Smooth muscle cell (in vitro differentiated cells): Measurements from ENCODE around the gene MDM4. TPM values are rescaled to one million over a fixed set of nuclear protein-coding genes. Genes with fewer than 3 reads are reported as not detected.

Source experiments
- DNase-seq: peaks from one replicate; lab custom pipeline; 2025; ENCODE audit not compliant: unreplicated experiment; lab: John Stamatoyannopoulos, UW
- H2AFZ ChIP-seq: fragments of 200-600 bp; sonication (generic); 2 replicates; pipeline ENCODE4 v1.6.0; 2016; ENCODE audit warnings: antibody characterized with exemption, low read depth, mild to moderate bottlenecking
- H3F3A ChIP-seq: fragments of 200-600 bp; sonication (generic); 2 replicates; pipeline ENCODE4 v1.6.0; 2017; ENCODE audit warnings: antibody characterized with exemption, low read depth
- H3K27ac ChIP-seq: fragments of 200-600 bp; sonication (generic); 2 replicates; pipeline ENCODE4 v1.5.1; 2016; ENCODE audit warnings: low read depth, mild to moderate bottlenecking
- H3K27me3 ChIP-seq: fragments of 200-600 bp; sonication (generic); 2 replicates; pipeline ENCODE4 v1.6.1; 2016; ENCODE audit warnings: low read depth, mild to moderate bottlenecking
- H3K36me3 ChIP-seq: fragments of 200-600 bp; sonication (generic); 2 replicates; pipeline ENCODE4 v1.5.1; 2016; ENCODE audit warnings: low read depth
- H3K4me1 ChIP-seq: fragments of 200-600 bp; sonication (generic); 2 replicates; pipeline ENCODE4 v1.5.1; 2016; ENCODE audit warnings: low read depth
- H3K4me2 ChIP-seq: fragments of 200-600 bp; sonication (generic); 2 replicates; pipeline ENCODE4 v1.6.0; 2016; ENCODE audit warnings: mild to moderate bottlenecking
- H3K4me3 ChIP-seq: fragments of 200-600 bp; sonication (generic); 2 replicates; pipeline ENCODE4 v1.5.1; 2016; ENCODE audit warnings: mild to moderate bottlenecking
- H3K79me2 ChIP-seq: fragments of 200-600 bp; sonication (generic); 2 replicates; pipeline ENCODE4 v1.6.0; 2016; ENCODE audit warnings: low read depth, mild to moderate bottlenecking
- H3K9ac ChIP-seq: fragments of 200-600 bp; sonication (generic); 2 replicates; pipeline ENCODE4 v1.6.0; 2016; ENCODE audit warnings: low read depth
- H3K9me3 ChIP-seq: fragments of 200-600 bp; sonication (generic); replicated peaks from 2 replicates; pipeline ENCODE4 v1.5.1; 2016; ENCODE audit warnings: low read depth
- H4K20me1 ChIP-seq: fragments of 200-600 bp; sonication (generic); 2 replicates; pipeline ENCODE4 v1.6.0; 2016; ENCODE audit warnings: low read depth
- WGBS: methylation state at CpG from one replicate; pipeline ENCODE4 v1.1.7; 2016; ENCODE audit warnings: low lambda C conversion rate; 5-methylcytosine and 5-hydroxymethylcytosine counted together
- polyA plus RNA-seq: library from polyadenylated mRNA; unstranded; fragments of >200 nt; fragmentation: Nextera tagmentation; extraction: Ambion mirVana; gene quantifications from 2 replicates; pipeline ENCODE4 v1.2.1, GENCODE V29; 2016
- total RNA-seq: library from RNA; depleted of rRNA; stranded (reverse); fragments of >200 nt; gene quantifications from 2 replicates; pipeline ENCODE4 v1.2.3, GENCODE V29; 2014
- TF ChIP-seq, protein P1 (sequence below): fragments of 200-600 bp; sonication (generic); IDR thresholded peaks from 2 replicates; pipeline ENCODE4 v1.5.1; 2017; ENCODE audit warnings: borderline replicate concordance, mild to moderate bottlenecking, antibody characterized with exemption; ENCODE audit not compliant: insufficient read depth, poor library complexity, severe bottlenecking

MDM4 gene
- total and polyA plus RNA-seq, 2 experiments from 2014 or later: 10.8 to 31.7 TPM

DNA sequence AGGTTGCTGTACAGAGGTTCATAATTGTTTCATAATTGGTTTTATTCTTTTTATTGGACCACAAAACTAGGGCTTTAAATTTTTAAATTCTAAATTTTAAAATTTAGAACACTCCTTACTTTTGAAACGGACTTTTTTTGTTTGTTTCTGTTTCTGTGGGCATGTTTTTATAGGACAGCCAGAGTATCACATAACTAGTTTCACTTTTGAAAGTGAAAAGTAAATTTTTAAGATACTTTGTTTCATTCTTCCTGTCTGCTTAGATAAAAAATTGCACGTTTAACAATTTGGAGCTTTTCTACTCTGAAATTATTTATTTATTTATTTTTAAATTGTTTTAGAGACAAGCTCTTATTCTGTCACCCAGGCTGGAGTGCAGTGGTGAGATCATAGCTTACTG is 29.7 kb downstream of the MDM4 start:
- WGBS: 96% methylated on average over 2 of the region's 2 CpGs
- Histone ChIP-seq H3K27ac (no peak overlapping the region), H3K4me3 (no peak overlapping the region), H3K9me3 (no peaks in the 10 kb centered on the region), H3F3A (no peaks in the 10 kb centered on the region), H3K9ac (no peak overlapping the region), H2AFZ (no peak overlapping the region), H3K4me2 (no peak overlapping the region), H3K27me3 (no peaks in the 10 kb centered on the region), H3K36me3 (peaks cover 51% of the 10 kb centered on the region), H3K79me2 (peaks cover 3% of the 10 kb centered on the region), H3K4me1 (no peaks in the 10 kb centered on the region), H4K20me1 (peaks cover 44% of the 10 kb centered on the region)
- TF ChIP-seq, protein P1, sequence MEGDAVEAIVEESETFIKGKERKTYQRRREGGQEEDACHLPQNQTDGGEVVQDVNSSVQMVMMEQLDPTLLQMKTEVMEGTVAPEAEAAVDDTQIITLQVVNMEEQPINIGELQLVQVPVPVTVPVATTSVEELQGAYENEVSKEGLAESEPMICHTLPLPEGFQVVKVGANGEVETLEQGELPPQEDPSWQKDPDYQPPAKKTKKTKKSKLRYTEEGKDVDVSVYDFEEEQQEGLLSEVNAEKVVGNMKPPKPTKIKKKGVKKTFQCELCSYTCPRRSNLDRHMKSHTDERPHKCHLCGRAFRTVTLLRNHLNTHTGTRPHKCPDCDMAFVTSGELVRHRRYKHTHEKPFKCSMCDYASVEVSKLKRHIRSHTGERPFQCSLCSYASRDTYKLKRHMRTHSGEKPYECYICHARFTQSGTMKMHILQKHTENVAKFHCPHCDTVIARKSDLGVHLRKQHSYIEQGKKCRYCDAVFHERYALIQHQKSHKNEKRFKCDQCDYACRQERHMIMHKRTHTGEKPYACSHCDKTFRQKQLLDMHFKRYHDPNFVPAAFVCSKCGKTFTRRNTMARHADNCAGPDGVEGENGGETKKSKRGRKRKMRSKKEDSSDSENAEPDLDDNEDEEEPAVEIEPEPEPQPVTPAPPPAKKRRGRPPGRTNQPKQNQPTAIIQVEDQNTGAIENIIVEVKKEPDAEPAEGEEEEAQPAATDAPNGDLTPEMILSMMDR: no peak
- DNase-seq: no peak

DNA sequence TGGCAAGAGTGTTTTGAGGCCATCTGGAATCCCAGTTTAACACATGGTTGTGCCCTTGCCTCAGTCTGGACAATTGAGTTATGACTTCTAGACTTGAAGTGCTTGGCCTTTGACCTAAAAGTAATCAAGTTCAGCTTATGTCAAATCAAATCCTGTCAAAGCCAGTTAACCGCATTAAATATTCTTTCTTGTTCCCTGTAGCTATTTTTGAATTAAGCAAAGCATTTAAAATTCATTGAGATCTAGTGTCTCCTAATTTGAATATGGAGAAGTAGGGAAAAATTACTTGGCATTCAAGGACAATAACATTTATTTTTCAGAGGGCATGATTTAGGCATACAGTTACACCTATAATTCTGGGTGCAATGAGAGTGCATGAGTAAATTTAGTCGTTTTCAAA is 32.1 kb downstream of the MDM4 start:
- 100% methylated on average over 2 of the region's 2 CpGs for WGBS
- DNase-seq: no peak
- H3K9me3 ChIP-seq: no peaks in the 10 kb centered on the region
- H3K4me3 ChIP-seq: no peak overlapping the region
- no peaks in the 10 kb centered on the region for H3K27me3 ChIP-seq
- TF ChIP-seq, protein P1: no peak
- peaks cover 29% of the 10 kb centered on the region for H4K20me1 ChIP-seq
- H2AFZ ChIP-seq: no peak overlapping the region
- peaks cover 44% of the 10 kb centered on the region for H3K36me3 ChIP-seq
- no peaks in the 10 kb centered on the region for H3K79me2 ChIP-seq
- H3F3A ChIP-seq: no peaks in the 10 kb centered on the region
- no peak overlapping the region for H3K9ac ChIP-seq
- H3K4me2 ChIP-seq: no peak overlapping the region
- H3K27ac ChIP-seq: no peak overlapping the region
- no peaks in the 10 kb centered on the region for H3K4me1 ChIP-seq

DNA sequence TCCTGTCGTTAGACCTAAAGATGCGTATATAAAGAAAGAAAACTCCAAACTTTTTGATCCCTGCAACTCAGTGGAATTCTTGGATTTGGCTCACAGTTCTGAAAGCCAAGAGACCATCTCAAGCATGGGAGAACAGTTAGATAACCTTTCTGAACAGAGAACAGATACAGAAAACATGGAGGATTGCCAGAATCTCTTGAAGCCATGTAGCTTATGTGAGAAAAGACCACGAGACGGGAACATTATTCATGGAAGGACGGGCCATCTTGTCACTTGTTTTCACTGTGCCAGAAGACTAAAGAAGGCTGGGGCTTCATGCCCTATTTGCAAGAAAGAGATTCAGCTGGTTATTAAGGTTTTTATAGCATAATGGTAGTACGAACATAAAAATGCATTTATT is 33.1 kb downstream of the MDM4 start:
- no peak overlapping the region for H3K4me3 ChIP-seq
- no peak overlapping the region for H3K4me2 ChIP-seq
- peaks cover 6% of the 10 kb centered on the region for H3K79me2 ChIP-seq
- H3K27me3 ChIP-seq: no peaks in the 10 kb centered on the region
- H3K4me1 ChIP-seq: no peaks in the 10 kb centered on the region
- H3K27ac ChIP-seq: no peak overlapping the region
- no peak overlapping the region for H3K9ac ChIP-seq
- peaks cover 33% of the 10 kb centered on the region for H3K36me3 ChIP-seq
- H4K20me1 ChIP-seq: peaks cover 29% of the 10 kb centered on the region
- TF ChIP-seq, protein P1: no peak
- WGBS: 96% methylated on average over 6 of the region's 6 CpGs
- H3F3A ChIP-seq: no peaks in the 10 kb centered on the region
- DNase-seq: no peak
- no peak overlapping the region for H2AFZ ChIP-seq
- H3K9me3 ChIP-seq: no peaks in the 10 kb centered on the region

DNA sequence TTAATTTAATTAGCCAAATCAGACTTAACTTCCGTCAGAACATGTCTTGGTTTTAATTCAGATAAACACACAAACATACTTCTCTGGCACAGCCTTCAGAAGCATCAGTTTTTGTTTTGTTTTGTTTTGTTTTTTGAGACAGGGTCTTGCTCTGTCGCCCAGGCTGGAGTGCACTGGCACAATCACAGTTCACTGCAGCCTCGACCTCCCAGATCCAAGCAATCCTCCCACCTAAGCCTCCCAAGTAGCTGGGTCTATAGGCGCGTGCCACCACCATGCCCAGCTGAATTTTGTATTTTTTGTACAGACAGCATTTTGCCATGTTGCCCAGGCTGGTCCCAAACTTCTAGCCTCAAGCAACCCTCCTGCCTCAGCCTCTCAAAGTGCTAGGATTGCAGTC is 34.7 kb downstream of the MDM4 start:
- H3K4me1 ChIP-seq: no peaks in the 10 kb centered on the region
- TF ChIP-seq, protein P1: no peak
- DNase-seq: no peak

More for the DNA sequence above, 34.7 kb downstream of the MDM4 start:
- Histone ChIP-seq H3K9me3 (no peaks in the 10 kb centered on the region), H3K4me3 (no peak overlapping the region), H3K36me3 (peaks cover 31% of the 10 kb centered on the region), H2AFZ (no peak overlapping the region), H4K20me1 (peaks cover 39% of the 10 kb centered on the region), H3K27ac (no peak overlapping the region), H3K27me3 (no peaks in the 10 kb centered on the region), H3F3A (no peaks in the 10 kb centered on the region), H3K79me2 (peaks cover 6% of the 10 kb centered on the region), H3K9ac (no peak overlapping the region), H3K4me2 (no peak overlapping the region)
- 81% methylated on average over 5 of the region's 5 CpGs for WGBS
